A673 (cell line): Measurements from ENCODE around the gene CSTPP1. TPM values are rescaled to one million over a fixed set of nuclear protein-coding genes. Genes with fewer than 3 reads are reported as not detected.

Source experiments
- BruUV-seq: library from RNA; stranded (reverse); fragments of 400-500 nt; replicated peaks from 2 replicates; lab custom pipeline; 2021; lab: Mats Ljungman, UMichigan
- CTCF ChIA-PET: fragments of 300-600 bp; sonication (Branson Sonifier 250); formaldehyde crosslinking; loops from one replicate; lab custom pipeline; 2022; ENCODE audit warnings: antibody characterized with exemption; lab: Charles Lee
- POLR2A ChIA-PET: fragments of 300-600 bp; sonication (Branson Sonifier 250); formaldehyde crosslinking; loops from one replicate; lab custom pipeline; 2022; ENCODE audit warnings: antibody characterized with exemption; ENCODE audit not compliant: low non-redundant PET; lab: Charles Lee
- DNase-seq: peaks from one replicate; pipeline ENCODE4 v3.0.0-alpha.2; 2015; ENCODE audit warnings: low spot score
- H3K27ac ChIP-seq: fragments of 200-600 bp; sonication (generic); 2 replicates; pipeline ENCODE4 v1.5.1; 2016; ENCODE audit warnings: mixed run types, low read depth, mild to moderate bottlenecking, mixed read lengths, antibody characterized with exemption, low read length; ENCODE audit not compliant: poor library complexity, severe bottlenecking
- H3K27me3 ChIP-seq: fragments of 200-600 bp; sonication (generic); replicated peaks from 2 replicates; pipeline ENCODE4 v1.6.1; 2017; ENCODE audit warnings: mixed run types, low read depth, mild to moderate bottlenecking, mixed read lengths, antibody characterized with exemption, low read length; ENCODE audit not compliant: insufficient read depth, poor library complexity
- H3K36me3 ChIP-seq: fragments of 200-600 bp; sonication (generic); 2 replicates; pipeline ENCODE4 v1.6.1; 2016; ENCODE audit warnings: mixed run types, mild to moderate bottlenecking, mixed read lengths, antibody characterized with exemption, low read length; ENCODE audit not compliant: insufficient read depth, poor library complexity, severe bottlenecking
- H3K4me1 ChIP-seq: fragments of 200-600 bp; sonication (generic); 2 replicates; pipeline ENCODE4 v1.6.1; 2017; ENCODE audit warnings: mixed run types, mild to moderate bottlenecking, mixed read lengths, antibody characterized with exemption, low read length; ENCODE audit not compliant: insufficient read depth, poor library complexity, severe bottlenecking
- H3K4me3 ChIP-seq: fragments of 200-600 bp; sonication (generic); 2 replicates; pipeline ENCODE4 v1.5.1; 2016; ENCODE audit warnings: low read depth, mixed run types, mild to moderate bottlenecking, mixed read lengths, low read length; ENCODE audit not compliant: poor library complexity, severe bottlenecking
- H3K9me3 ChIP-seq: fragments of 200-600 bp; sonication (generic); 2 replicates; pipeline ENCODE4 v1.6.1; 2016; ENCODE audit warnings: mixed run types, low read depth, mild to moderate bottlenecking, mixed read lengths, antibody characterized with exemption, low read length; ENCODE audit not compliant: poor library complexity, severe bottlenecking
- CTCF ChIP-seq: fragments of 300-800, 200-600 bp; sonication (generic); conservative IDR thresholded peaks from 2 replicates; pipeline ENCODE4 v1.5.1; 2017; ENCODE audit warnings: low read depth, mild to moderate bottlenecking, antibody characterized with exemption, low read length, moderate library complexity, mixed read lengths
- EZH2 ChIP-seq: fragments of 200-600 bp; sonication (generic); IDR thresholded peaks from 2 replicates; pipeline ENCODE4 v1.6.1; 2017; ENCODE audit warnings: borderline replicate concordance, low read depth, mild to moderate bottlenecking, mixed read lengths, antibody characterized with exemption, low read length; ENCODE audit not compliant: poor library complexity, severe bottlenecking
- intact Hi-C: fragments of 100-400 bp; cut with micrococcal nuclease; formaldehyde crosslinking; loops from one replicate; pipeline ENCODE4 v1.10.0; 2022; ENCODE audit not compliant: unreplicated experiment
- total RNA-seq: library from RNA; stranded (reverse); gene quantifications from 2 replicates; pipeline ENCODE4 v1.2.3, GENCODE V29; 2021

CSTPP1 gene
- total RNA-seq, 1 experiment from 2014 or later: 79.3 TPM

GRCh38 chr11:47186700-47187695 is 250.4 kb downstream of the CSTPP1 start:
- ChIA-PET POLR2A (interaction anchor here (0.6 kb wide), 1 partner anchor 41 kb away, joined by 3 read pairs; no protein-coding TSS in a partner anchor), CTCF (interaction anchor here (1.1 to 2.0 kb wide), 3 partner anchors 28 to 168 kb away, joined by 3 to 4 read pairs (median 4); partner anchors contain the start of gene DDB2)
- TF ChIP-seq EZH2: no peak
- TF ChIP-seq CTCF: peak; percentile 48; the same call in 1 of the 2 replicates
- no TSS peak for BruUV-seq
- no peaks in the 10 kb centered on the region for H3K36me3 ChIP-seq
- H3K27me3 ChIP-seq: no peaks in the 10 kb centered on the region
- intact Hi-C loops: loop anchor here (2.0 kb wide), 1 partner anchor 28 kb away; the partner anchor contains the start of gene DDB2
- H3K27ac ChIP-seq: peak overlapping the region; percentile 40
- H3K9me3 ChIP-seq: no peaks in the 10 kb centered on the region
- H3K4me3 ChIP-seq: peak overlapping the region; percentile 58
- H3K4me1 ChIP-seq: peaks cover 24% of the 10 kb centered on the region
- peak; percentile 90 for DNase-seq

- H3K27ac ChIP-seq: no peak overlapping the region
- no peaks in the 10 kb centered on the region for H3K9me3 ChIP-seq
- no peak for DNase-seq
- H3K27me3 ChIP-seq: no peaks in the 10 kb centered on the region
- H3K4me3 ChIP-seq: peak overlapping the region; percentile 58
- CTCF ChIA-PET: interaction anchor here (1.1 to 2.0 kb wide), 4 partner anchors 8 to 167 kb away, joined by 3 to 4 read pairs (median 4); partner anchors contain the start of gene DDB2
- TF ChIP-seq CTCF (no peak), EZH2 (no peak)
- intact Hi-C loops: loop anchor here (2.0 kb wide), 1 partner anchor 27 kb away; the partner anchor contains the start of gene DDB2
- no peaks in the 10 kb centered on the region for H3K36me3 ChIP-seq
- POLR2A ChIA-PET: no interaction called here
- no TSS peak for BruUV-seq
- H3K4me1 ChIP-seq: peaks cover 24% of the 10 kb centered on the region
Measured at GRCh38 chr11:47187723-47188122, 251.2 kb downstream of the CSTPP1 start.

- TF ChIP-seq CTCF (no peak), EZH2 (no peak)
- no peak for DNase-seq
- Histone ChIP-seq H3K9me3 (no peaks in the 10 kb centered on the region), H3K4me1 (peaks cover 24% of the 10 kb centered on the region), H3K4me3 (no peak overlapping the region), H3K36me3 (no peaks in the 10 kb centered on the region), H3K27me3 (no peaks in the 10 kb centered on the region), H3K27ac (no peak overlapping the region)
- ChIA-PET CTCF (interaction anchor here (1.2 to 2.0 kb wide), 3 partner anchors 9 to 71 kb away, joined by 3 to 4 read pairs (median 4); partner anchors contain the start of gene DDB2), POLR2A (interaction anchor here (0.6 kb wide), 1 partner anchor 22 kb away, joined by 3 read pairs; no protein-coding TSS in a partner anchor)
- intact Hi-C loops: no loop called here
- BruUV-seq: no TSS peak
Measured at GRCh38 chr11:47188259-47188658, 251.7 kb downstream of the CSTPP1 start.
